GM18505 (cell line): ENCODE measurements around the gene MRGPRF.

Source experiments
- ATAC-seq: cut with Tn5 transposase; IDR thresholded peaks from one replicate; pipeline ENCODE4 v1.9.1; 2021; ENCODE audit not compliant: unreplicated experiment
- POLR2A ChIP-seq: IDR thresholded peaks from 4 replicates; pipeline ENCODE4 v1.6.1; 2011; ENCODE audit warnings: borderline replicate concordance; ENCODE audit not compliant: insufficient read depth, insufficient read length; ENCODE audit errors: extremely low read depth

The MRGPRF gene

GRCh38 chr11:69013009-69013951 lies at the start of gene MRGPRF:
Gene MRGPRF (minus strand): TSS chr11:69013246. CDS start chr11:69009901, 3,345 bp downstream.
- no peak for ATAC-seq

GRCh38 chr11:69062169-69062855 lies 49.3 kb upstream of the MRGPRF start:
- ATAC-seq: no peak
- no peak for TF ChIP-seq POLR2A

More at GRCh38 chr11:69013009-69013951, at the start of gene MRGPRF:
- TF ChIP-seq POLR2A: no peak

GRCh38 chr11:69061713-69062053 lies 48.6 kb upstream of the MRGPRF start:
- ATAC-seq: no peak
- TF ChIP-seq POLR2A: no peak

GRCh38 chr11:69060806-69061712 lies 48.0 kb upstream of the MRGPRF start:
- TF ChIP-seq POLR2A: no peak
- ATAC-seq: no peak

- no peak for ATAC-seq
- no peak for TF ChIP-seq POLR2A
These were observed 46.9 kb upstream of the MRGPRF start for GRCh38 chr11:69059985-69060384.

- ATAC-seq: no peak
- TF ChIP-seq POLR2A: no peak
These were observed 46.4 kb upstream of the MRGPRF start for GRCh38 chr11:69059429-69059828.

- TF ChIP-seq POLR2A: no peak
- ATAC-seq: no peak
These were observed 45.6 kb upstream of the MRGPRF start for GRCh38 chr11:69058511-69059270.

GRCh38 chr11:69057801-69058200 lies 44.8 kb upstream of the MRGPRF start:
- no peak for ATAC-seq
- no peak for TF ChIP-seq POLR2A

GRCh38 chr11:69057236-69057635 lies 44.2 kb upstream of the MRGPRF start:
- ATAC-seq: no peak
- no peak for TF ChIP-seq POLR2A

GRCh38 chr11:69055598-69056516 lies 42.8 kb upstream of the MRGPRF start:
- peak; percentile 76 for ATAC-seq
- TF ChIP-seq POLR2A: no peak

- ATAC-seq: no peak
- no peak for TF ChIP-seq POLR2A
These were observed 42.2 kb upstream of the MRGPRF start for GRCh38 chr11:69055212-69055586.
